Ecto neural progenitor cell (in vitro differentiated cells): ENCODE results near the gene IL17REL.

ENCODE experiments used
- DNase-seq: peaks from one replicate; pipeline ENCODE4 v3.0.0-alpha.2; 2018; ENCODE audit warnings: low spot score

IL17REL gene

DNA sequence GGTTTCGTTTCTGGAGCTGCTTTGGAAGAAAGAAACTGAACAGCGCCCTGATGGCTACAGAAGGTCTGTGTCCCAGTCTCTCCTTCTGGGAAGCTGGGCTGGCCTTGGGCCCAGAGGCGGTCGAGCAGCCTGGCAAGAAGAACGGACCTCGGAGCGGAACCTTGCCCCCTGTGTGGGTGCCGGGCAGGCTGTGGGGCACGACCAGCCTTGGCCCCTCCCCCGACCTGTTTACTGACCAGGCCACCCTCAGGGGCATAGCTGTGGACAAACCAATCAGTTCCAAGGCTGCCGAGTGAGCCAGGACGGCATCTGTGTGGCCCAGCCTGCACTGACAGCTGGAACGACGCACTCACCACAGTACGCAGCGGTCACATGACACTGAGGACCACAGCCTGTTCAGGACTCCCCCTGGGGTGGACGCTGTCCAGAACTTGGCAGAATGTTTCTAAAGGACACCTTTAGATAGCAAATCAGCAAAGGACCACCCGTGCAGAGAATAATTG is 44.8 kb downstream of the IL17REL start:
- DNase-seq: peak; percentile 52

GRCh38 chr22:49966774-49967705 is 45.5 kb downstream of the IL17REL start:
- DNase-seq: peak; percentile 61

DNA sequence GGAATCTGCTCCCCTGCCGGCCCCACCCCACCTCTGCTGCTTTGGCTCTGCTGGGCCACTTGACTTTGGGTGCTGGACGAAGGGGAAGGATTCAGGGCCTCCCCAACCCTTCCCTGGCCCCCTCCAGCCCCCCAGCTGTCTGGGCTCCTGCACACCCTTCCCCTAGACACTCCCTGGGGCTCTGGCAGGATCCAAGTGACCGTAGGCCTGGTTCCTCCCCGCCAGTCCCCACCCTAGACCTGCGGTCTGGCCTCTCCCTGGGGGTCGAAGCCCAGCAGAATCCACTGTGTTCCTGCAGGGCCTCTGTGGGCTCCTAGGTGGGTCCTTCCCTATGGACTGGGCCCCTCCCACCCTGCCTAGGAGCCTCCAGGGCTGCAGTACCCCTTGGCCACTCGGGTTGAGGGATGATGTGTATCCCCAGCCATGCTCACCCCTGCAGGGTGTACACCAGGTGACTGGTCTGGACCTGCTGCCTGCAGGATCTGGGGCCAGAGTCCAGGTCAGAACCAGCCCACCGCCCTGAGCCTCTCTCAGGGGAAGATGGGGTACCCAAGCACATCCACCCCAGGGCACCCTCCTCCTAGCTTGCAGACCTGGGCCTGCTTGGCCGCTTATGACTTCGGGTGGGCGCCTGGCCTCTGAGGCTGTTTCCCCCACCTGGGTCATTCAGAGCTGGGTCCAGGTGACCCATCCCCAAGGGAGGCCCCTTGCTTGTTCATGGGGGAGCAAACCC is 46.4 kb downstream of the IL17REL start:
- peak; percentile 44 for DNase-seq

DNA sequence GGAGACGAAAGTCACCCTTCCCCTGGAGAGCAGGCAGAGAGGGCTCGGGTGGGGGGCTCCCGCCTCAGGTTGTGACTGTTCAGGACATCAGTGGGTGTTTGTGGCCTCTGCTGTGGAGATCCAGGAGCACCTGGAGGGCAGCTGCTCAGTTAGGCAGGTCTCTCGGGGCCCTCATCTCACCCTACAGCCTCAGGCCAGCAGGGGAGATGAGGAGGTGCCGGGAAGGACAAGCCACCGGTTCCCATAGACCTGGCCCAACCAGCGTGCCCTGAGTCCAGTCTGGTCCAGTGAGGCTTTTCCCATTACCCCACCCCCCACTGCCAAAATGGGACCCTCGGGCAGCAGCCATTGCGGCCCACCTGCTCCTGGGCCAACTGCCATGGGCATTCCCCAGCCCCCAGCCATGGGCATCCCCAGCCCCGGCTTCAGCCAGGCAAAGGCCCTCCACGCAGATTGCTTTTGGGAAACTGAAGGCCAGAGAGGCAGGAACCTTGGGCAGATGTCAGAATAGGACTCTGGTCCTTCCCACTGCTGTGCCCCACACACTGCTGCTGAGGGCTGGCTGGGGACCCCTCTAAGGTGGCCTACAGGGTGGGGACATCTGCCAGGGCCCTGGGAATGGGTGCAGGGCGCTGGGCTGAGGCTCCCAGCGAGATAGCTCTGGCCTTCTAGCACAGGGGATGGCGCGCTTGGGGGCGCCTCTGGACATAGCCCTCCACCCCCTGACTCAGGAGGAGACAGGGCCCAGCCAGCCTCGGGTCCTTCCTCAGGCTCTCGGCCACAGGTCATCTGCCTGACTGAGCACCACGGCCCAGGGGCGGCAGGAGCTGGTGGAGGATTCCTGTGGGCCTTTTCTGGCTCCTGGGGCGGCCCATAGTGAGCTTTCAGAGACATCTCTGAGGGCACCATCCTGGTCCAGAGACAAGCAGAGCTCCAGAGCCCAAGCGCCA is 47.2 kb downstream of the IL17REL start:
- DNase-seq: peak; percentile 46

GRCh38 chr22:49964136-49965090 is 48.2 kb downstream of the IL17REL start:
- DNase-seq: peak; percentile 46

GRCh38 chr22:49963647-49964026 is 48.9 kb downstream of the IL17REL start:
- DNase-seq: no peak

DNA sequence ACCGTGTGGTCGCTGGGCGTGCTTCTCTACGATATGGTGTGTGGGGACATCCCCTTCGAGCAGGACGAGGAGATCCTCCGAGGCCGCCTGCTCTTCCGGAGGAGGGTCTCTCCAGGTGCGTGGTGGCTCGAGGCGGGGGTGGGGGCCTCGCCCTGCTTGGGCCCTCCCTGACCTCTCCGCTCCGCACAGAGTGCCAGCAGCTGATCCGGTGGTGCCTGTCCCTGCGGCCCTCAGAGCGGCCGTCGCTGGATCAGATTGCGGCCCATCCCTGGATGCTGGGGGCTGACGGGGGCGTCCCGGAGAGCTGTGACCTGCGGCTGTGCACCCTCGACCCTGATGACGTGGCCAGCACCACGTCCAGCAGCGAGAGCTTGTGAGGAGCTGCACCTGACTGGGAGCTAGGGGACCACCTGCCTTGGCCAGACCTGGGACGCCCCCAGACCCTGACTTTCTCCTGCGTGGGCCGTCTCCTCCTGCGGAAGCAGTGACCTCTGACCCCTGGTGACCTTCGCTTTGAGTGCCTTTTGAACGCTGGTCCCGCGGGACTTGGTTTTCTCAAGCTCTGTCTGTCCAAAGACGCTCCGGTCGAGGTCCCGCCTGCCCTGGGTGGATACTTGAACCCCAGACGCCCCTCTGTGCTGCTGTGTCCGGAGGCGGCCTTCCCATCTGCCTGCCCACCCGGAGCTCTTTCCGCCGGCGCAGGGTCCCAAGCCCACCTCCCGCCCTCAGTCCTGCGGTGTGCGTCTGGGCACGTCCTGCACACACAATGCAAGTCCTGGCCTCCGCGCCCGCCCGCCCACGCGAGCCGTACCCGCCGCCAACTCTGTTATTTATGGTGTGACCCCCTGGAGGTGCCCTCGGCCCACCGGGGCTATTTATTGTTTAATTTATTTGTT is 49.6 kb downstream of the IL17REL start:
- DNase-seq: peak; percentile 52

DNA sequence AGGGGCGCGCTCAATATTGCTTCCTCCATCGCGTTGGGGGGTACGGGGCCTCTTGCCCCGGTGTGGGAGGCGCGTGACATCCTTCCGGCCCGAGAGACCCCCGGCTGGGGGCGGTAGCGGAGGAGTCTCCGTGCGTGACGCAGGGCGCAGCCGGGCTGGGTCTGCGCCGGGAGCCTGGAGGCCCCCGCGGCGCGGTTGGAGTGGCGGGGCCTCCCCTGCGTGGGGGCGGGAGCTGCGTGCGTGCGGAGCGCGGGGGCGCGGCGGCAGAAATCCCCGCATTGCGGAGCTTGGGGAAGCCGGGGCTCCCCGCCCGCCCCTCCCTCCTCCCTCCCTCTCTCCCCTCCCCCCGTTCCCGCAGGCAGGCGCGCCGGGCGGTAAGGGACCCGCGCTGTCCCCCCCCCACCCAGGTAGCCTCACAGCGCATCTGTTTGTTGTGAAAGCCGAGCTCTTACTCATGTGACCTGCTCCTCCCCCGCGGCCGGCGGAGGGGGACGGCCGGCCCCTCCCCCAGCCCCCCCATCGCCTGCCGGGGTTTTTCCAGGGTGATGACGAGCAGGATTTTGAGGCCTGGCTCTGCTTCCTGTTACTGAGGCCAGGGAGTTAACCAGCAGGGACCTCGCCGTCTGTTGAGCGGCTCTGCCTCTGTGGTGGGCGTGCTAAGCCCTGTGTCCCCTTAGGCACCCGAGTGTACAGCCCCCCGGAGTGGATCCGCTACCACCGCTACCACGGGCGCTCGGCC is 50.4 kb downstream of the IL17REL start:
- peak; percentile 86 for DNase-seq

DNA sequence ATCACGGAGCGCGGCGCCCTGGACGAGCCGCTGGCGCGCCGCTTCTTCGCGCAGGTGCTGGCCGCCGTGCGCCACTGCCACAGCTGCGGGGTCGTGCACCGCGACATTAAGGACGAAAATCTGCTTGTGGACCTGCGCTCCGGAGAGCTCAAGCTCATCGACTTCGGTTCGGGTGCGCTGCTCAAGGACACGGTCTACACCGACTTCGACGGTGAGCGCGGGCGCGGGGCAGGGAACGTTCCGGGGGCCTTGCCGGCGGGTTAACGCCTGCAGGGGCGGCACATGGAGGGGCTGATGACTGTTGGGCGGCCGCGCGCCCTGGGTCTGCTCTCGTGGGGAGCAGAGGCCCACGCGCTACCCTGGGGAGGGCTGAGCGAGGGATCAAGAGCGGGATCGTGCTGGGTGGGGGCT is 51.0 kb downstream of the IL17REL start:
- DNase-seq: peak; percentile 59

DNA sequence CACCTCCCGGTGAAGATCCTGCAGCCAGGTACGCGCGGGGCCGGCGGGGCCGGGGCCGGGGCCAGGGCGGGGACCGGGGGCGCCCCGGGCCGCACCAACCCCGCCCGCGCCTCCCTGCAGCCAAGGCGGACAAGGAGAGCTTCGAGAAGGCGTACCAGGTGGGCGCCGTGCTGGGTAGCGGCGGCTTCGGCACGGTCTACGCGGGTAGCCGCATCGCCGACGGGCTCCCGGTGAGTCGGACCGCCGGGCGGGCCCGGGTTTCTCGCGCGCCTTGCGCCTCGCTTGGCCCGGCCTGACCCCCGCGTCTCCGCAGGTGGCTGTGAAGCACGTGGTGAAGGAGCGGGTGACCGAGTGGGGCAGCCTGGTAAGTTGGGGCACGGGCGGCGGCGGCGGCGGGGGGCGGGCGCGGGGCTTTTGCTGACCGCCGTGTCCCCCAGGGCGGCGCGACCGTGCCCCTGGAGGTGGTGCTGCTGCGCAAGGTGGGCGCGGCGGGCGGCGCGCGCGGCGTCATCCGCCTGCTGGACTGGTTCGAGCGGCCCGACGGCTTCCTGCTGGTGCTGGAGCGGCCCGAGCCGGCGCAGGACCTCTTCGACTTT is 51.5 kb downstream of the IL17REL start:
- no peak for DNase-seq

DNA sequence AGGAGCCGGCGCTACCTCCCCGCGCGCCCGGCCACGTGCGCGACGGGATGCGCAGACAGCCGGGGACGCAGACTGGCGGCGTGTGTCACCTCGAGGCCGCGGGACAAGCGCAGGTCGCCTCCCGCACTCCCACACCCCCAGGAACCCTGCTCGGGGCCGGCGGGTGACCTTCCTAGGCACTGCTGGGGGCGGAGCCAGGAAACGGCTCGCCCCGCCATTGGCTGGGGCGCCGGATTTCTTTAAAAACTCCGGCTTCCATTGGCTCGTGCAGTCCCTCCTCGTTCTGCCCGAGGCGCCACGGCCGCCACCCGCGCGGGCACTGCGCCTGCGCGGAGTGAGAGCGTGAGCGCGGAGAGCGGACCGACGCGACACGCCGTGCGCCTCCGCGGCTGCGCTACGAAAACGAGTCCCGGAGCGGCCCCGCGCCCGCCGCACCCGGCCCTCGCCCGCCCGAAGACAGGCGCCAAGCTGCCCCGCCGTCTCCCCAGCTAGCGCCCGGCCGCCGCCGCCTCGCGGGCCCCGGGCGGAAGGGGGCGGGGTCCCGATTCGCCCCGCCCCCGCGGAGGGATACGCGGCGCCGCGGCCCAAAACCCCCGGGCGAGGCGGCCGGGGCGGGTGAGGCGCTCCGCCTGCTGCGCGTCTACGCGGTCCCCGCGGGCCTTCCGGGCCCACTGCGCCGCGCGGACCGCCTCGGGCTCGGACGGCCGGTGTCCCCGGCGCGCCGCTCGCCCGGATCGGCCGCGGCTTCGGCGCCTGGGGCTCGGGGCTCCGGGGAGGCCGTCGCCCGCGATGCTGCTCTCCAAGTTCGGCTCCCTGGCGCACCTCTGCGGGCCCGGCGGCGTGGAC is 52.2 kb downstream of the IL17REL start, which contains the start of gene PIM3:
PIM3 (plus strand) TSS at position 614 of the 846 bp plus-strand sequence; CDS start at position 790, 176 bp downstream.
- peak; percentile 95 for DNase-seq

DNA sequence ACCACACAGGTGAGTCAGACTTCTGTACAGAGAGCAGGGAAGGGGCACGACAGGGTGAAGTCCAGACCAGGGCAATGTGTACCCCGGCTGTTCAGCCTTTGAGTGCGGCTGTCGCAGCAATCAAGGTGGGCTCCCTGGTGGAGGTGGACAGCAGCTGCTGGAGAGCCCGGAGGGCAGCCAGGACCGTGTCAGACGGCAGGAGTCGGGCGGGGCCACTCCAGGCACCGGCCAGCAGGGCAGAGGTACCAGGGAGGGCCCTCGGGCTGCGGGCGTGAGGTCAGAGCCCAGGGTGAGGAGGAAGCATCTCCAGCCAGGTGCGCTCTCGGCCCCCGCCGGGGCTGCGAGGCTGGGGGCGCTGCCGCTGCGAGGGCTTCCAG is 52.8 kb downstream of the IL17REL start:
- DNase-seq: no peak

DNA sequence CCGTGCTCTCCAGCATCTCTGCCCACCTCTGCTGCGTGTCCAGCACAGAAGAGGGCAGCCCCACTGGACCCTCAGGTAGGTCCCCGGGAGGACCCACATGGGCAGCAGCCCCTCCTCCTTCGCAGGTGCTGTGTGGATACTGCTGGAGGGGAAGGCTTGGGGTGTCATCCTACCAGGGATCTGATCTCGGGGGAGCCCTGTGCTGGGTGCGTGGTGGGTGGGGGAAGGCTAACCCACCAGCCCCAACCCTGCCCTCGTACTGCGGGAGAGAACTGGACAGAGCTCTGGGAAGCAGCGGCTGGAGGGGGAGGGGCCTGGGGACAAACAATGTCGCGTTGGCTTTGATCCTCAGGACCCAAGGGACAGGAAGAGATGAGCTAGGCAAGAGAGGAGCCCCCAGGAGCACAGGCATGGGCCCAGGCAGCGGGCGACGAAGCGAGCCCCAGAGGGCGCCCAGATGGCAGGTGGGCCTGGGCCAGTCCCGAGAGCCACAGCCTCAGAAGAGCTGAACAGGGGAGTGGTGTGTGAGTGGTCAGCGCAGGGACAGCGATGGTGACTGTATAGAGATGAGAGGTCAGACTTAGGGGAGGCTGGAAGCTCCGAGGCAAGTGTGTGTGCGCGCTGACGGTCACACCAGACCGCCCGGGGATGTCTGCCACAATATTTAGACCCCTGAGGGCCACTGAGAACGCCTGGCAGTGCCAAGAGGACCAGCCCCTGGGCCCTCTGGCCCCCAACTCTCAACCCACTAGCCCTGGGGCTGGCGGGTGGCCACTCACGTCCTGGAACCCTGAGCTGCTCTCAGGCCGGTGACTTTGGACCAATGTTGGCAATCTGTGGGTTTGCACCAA is 53.4 kb downstream of the IL17REL start:
- DNase-seq: no peak

DNA sequence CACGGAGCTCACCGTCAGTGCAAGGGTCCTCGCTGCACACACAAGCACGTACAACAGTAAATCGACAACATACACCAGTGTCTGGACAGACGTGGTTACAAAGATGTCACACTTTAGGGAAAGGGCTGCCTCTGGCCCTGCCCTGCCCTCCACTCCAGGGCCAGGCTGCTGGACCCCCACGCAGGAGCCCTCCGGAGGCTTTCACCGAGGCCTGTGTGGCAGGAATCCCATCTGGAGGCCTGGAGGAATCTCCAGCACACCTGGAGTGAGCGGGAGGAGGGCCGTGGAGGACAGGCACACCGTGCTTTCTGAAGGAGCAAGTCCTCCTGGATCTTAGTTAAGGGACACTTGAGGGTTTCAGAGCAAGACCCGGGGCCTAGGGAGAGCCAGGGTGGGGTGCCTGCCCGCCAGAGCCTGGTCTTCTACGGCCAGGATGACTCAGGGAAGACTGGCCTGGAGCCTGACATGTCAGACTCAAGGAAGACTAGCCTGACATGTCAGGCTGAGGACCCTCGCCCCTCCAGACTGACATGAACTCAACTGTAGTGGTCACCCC is 54.1 kb downstream of the IL17REL start:
- no peak for DNase-seq

DNA sequence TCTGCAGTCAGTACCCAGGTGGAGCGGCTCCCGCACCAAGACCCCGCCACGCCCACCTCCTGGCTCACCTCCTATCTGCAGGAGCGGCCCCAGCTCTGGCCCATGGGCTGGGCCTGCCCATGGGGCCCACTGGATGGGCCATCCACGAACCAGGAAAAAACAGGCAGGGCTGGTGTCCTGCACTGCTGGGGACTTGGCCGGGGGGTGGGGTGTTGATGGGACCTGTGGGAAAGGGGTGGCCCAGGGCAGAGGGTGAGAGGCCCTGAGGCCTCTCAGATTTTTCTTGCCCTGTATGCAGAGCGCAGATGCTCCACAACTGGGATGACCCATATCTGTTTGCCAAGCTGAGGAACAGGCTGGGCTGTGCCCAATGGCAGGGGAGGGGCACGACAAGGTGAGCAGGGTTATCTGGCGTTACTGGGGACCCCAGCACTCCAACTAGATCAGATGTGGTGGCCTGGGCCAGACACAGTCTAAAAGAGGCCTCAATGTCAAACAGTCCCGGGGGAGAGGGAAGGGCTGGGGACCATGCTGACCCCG is 54.7 kb downstream of the IL17REL start:
- no peak for DNase-seq
